HG03571 (cell line): ENCODE data around the gene RNU6-1.

Experiments used
- ATAC-seq: cut with Tn5 transposase; IDR thresholded peaks from one replicate; pipeline ENCODE4 v1.9.1; 2021; ENCODE audit not compliant: unreplicated experiment

The RNU6-1 gene

DNA sequence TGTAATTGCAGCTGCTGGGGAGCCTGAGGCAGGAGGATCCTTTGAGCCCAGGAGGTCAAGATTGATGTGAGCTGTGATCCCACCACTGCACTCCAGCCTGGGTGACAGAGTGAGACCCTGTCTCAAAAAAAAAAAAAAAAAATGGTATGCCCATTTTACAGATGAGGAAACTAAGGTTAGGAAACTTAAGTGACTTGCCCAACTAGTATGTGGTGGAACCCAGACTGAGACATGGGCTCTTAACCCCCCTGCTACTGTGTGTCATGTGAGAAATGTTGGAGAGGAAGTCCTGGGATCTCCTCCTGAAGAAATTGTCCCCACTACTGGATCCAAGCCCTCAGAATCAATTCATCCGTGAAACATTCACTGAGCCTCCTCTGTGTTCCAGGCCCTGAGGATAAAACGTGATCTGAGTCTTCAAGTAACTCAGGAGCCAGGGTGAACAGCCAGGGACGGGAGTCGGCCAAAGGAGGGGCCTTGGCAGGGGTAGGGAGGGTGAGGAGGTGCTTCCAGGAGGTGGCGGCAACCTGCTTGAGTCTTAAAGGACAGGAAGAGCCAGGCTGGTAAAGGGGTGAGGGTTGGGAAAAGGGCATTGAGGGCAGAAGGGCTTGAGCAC, 19.6 kb upstream of the RNU6-1 start:
- no peak for ATAC-seq

- no peak for ATAC-seq
Measured at GRCh38 chr15:67857220-67857619, 17.4 kb upstream of the RNU6-1 start.

GRCh38 chr15:67855842-67856241, 16.0 kb upstream of the RNU6-1 start:
- ATAC-seq = no peak

GRCh38 chr15:67854358-67854757, 14.5 kb upstream of the RNU6-1 start:
- no peak for ATAC-seq

GRCh38 chr15:67853454-67853853, 13.6 kb upstream of the RNU6-1 start:
- ATAC-seq = no peak

DNA sequence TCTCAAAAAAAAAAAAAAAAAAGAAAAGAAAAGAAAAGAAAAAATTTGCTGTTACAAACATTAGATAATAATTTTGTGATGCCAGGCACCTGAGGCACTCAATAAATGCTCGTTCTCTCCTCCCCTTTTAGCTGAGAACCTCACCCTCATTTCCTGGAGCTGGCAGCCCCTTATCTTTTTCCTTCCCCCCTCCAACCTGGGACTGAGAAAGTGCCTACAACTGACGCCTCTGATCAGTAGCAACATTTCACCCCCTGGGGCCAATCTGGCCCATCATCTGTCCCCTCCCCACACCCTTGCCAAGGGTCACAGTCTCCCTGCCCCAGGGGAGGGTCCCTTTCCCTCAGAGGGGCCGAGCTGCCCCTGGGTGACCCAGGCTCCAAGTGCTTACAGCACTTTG, 12.6 kb upstream of the RNU6-1 start:
- ATAC-seq = no peak

DNA sequence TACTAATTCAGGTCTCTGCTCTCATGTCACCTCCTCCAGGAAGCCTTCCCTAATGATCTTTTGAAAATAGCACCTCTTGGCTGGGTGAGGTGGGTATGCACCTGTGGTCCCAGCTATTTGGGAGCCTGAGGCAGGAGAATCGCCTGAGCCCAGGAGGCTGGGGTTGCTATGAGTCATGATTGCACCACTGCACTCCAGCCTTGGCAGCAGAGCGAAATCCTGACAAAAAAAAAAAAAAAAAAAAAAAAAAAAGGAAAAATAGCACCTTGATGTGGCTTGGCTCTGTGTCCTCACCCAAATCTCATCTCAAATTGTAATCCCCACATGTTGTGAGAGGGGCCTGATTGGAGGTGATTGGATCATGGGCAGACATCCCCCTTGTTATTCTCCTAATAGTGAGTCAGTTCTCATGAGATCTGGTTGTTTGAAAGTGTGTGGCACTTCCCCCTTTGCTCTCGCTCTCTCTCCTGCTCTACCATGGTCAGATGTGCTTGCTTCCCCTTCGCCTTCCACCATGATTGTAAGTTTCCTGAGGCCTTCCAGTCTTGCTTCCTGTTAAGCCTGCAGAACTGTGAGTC, 11.2 kb upstream of the RNU6-1 start:
- no peak for ATAC-seq

GRCh38 chr15:67850336-67850735, 10.5 kb upstream of the RNU6-1 start:
- no peak for ATAC-seq

DNA sequence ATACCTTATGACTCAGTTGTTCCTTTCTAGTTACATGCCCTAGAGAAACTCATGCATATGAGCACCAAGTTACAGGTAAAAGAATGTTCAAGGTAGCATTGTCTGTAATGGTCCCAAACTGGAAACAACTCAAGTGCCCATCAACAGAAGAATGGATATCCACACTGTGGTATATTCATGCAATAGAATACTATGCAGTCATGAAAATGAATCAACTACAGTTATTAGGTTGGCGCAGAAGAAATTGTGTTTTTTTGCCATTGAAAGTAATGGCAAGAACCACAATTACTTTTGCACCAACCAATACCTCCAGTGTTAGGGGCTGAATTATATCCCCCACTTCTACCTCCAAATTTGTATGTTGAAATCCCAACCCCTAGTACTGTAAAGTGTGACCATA, 9.7 kb upstream of the RNU6-1 start:
- no peak for ATAC-seq

- no peak for ATAC-seq
Measured at GRCh38 chr15:67845974-67846373, 6.1 kb upstream of the RNU6-1 start.

- no peak for ATAC-seq
Measured at GRCh38 chr15:67843571-67844387, 3.9 kb upstream of the RNU6-1 start.

GRCh38 chr15:67843092-67843501, 3.3 kb upstream of the RNU6-1 start:
- ATAC-seq = no peak

- ATAC-seq = no peak
Measured at GRCh38 chr15:67841513-67841762, 1.6 kb upstream of the RNU6-1 start.

- no peak for ATAC-seq
Measured at GRCh38 chr15:67840749-67841512, 1.1 kb upstream of the RNU6-1 start.

GRCh38 chr15:67839499-67839928, 331 bp downstream of the RNU6-1 start:
- ATAC-seq = no peak

DNA sequence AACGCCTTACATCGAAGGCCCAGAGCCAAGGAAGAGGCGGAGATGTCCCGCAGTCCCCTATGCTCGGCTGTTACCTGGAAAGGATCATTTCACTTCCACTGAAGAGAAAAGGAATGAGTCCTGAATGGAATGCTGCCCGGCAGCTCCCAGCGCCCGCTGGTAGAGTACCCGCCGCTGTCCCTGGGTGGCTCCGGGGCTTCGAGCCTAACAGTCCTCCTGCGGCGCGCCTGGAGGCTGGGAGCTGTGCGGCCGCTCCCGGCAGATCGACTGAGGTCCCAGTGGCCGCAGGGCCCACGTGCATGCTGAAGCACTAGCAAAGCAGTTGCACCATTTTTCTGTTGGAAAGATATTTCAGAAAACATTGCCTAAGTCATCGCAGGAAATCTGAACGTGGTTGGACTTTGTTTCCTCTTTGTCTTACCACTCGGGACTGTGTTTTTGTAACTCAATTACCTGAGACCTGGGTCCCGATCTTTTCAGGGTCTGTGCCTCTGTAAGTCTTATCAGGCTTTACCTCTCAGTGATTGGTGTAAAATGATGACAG, 984 bp downstream of the RNU6-1 start:
- no peak for ATAC-seq

DNA sequence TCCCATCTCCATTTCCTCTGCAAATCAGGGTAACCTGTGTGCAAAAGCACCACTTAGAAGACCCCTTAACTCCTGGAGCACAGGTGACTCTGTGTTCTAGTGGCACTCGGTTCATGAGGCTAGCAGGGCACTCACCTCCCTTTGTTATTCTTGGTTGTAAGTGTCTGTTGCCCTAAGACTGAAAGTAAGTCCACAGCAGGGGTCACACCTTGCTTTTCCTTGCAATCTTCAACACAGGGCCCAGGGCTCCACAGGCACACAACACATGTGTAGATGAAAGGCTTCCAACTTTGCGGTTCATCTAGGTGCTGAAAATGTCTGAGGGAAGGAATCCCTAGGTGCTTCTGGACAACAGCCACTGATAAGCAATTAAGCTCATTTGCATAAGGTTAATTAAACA, 2.9 kb downstream of the RNU6-1 start:
- ATAC-seq = no peak

DNA sequence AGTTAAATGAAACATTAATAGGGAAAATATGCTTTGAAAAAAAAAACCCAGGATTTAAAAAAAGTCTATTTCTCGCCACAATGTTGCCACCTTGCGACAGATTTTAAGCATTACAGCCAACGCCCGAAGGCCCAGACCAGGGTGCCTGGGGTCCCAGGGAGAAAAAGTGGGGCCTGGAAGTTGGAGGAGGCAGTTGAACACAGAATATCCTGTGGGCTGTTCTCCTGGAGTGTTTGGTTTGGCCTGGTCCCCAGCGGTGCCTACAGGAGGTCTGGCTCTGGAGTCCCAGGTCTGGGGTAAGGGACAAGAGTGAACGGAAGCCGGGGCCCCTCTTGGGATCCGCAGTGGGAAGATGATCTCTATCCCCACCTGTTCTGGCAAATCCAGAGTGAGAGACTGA, 3.4 kb downstream of the RNU6-1 start:
- ATAC-seq = no peak

DNA sequence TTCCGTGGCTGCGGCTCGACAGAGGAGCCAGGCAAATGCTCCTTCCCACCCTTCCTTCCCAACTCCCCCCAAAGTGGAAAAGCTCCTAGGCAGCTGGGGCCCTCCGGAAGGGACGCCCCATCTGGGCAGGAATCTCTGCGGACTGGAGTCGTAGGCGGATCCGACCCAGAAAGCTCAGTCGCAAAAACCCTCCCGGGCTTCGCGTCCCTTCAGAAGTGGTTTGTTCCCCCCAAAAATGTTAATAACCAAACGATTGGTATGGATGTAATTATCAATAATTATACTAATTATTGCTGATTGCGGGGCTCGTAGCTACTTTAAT, 3.8 kb downstream of the RNU6-1 start:
- no peak for ATAC-seq

GRCh38 chr15:67835297-67836133, 4.3 kb downstream of the RNU6-1 start:
- ATAC-seq = no peak
